Measurements from ENCODE around the gene PRR33. TPM values are rescaled to one million over a fixed set of nuclear protein-coding genes. Genes with fewer than 3 reads are reported as not detected.

The PRR33 gene
- total RNA-seq, 2 donors from 2014 or later: not detected

- no peak for TF ChIP-seq CTCF (IDR thresholded peaks at IDR 0.05)
- DNase-seq: no peak
- Histone ChIP-seq H3K4me3 (no peak overlapping the region), H3K9ac (ENCODE audit: low read depth in 2 of 2, low read length in 2 of 2) (no peak overlapping the region), H3K36me3 (no peaks in the 10 kb centered on the region), H3K4me1 (no peaks in the 10 kb centered on the region), H3K9me3 (no peaks in the 10 kb centered on the region), H3K27me3 (no peaks in the 10 kb centered on the region), H3K27ac (no peak overlapping the region)
- intact Hi-C loops (cut with DNase I): no loop called here
These were observed 27.0 kb upstream of the PRR33 start for GRCh38 chr11:1918436-1919315.

GRCh38 chr11:1917523-1918435 is 26.1 kb upstream of the PRR33 start:
- DNase-seq: no peak
- intact Hi-C loops (cut with DNase I): loop anchor here (1.0 kb wide), 1 partner anchor 24 kb away; no protein-coding TSS in a partner anchor
- Histone ChIP-seq H3K27me3 (no peaks in the 10 kb centered on the region), H3K9ac (ENCODE audit: low read depth in 2 of 2, low read length in 2 of 2) (no peak overlapping the region), H3K4me1 (no peaks in the 10 kb centered on the region), H3K27ac (no peak overlapping the region), H3K4me3 (no peak overlapping the region), H3K36me3 (no peaks in the 10 kb centered on the region), H3K9me3 (no peaks in the 10 kb centered on the region)
- TF ChIP-seq CTCF (IDR thresholded peaks at IDR 0.05): peak; percentile 33

GRCh38 chr11:1916986-1917522 is 25.4 kb upstream of the PRR33 start:
- Histone ChIP-seq H3K4me1 (no peaks in the 10 kb centered on the region), H3K9me3 (no peaks in the 10 kb centered on the region), H3K36me3 (no peaks in the 10 kb centered on the region), H3K27ac (no peak overlapping the region), H3K27me3 (no peaks in the 10 kb centered on the region), H3K9ac (ENCODE audit: low read depth in 2 of 2, low read length in 2 of 2) (no peak overlapping the region), H3K4me3 (no peak overlapping the region)
- DNase-seq: no peak
- no peak for TF ChIP-seq CTCF (IDR thresholded peaks at IDR 0.05)
- intact Hi-C loops (cut with DNase I): loop anchor here (1.0 kb wide), 1 partner anchor 24 kb away; no protein-coding TSS in a partner anchor

- no peak for DNase-seq
- intact Hi-C loops (cut with DNase I): no loop called here
- no peaks in the 10 kb centered on the region for H3K4me1 ChIP-seq
- no peaks in the 10 kb centered on the region for H3K27me3 ChIP-seq
- no peak overlapping the region for H3K4me3 ChIP-seq
- TF ChIP-seq CTCF (IDR thresholded peaks at IDR 0.05): no peak
- H3K36me3 ChIP-seq: no peaks in the 10 kb centered on the region
- H3K27ac ChIP-seq: no peak overlapping the region
- H3K9me3 ChIP-seq: no peaks in the 10 kb centered on the region
- H3K9ac ChIP-seq (ENCODE audit: low read depth in 2 of 2, low read length in 2 of 2): no peak overlapping the region
These were observed 24.7 kb upstream of the PRR33 start for GRCh38 chr11:1916132-1916985.

Measured in colonic mucosa (tissue), 4 donors.